AG10803 (cell line): ENCODE results near the gene RANBP3.

Experiments
- DNase-seq: peaks from one replicate; pipeline ENCODE4 v3.0.0; 2010; ENCODE audit warnings: low read depth
- H3K4me3 ChIP-seq: 2 replicates; pipeline ENCODE4 v1.5.1; 2011; ENCODE audit warnings: mild to moderate bottlenecking, low read length, control low read depth
- CTCF ChIP-seq: conservative IDR thresholded peaks from 2 replicates; pipeline ENCODE4 v1.5.1; 2011; ENCODE audit warnings: mild to moderate bottlenecking, low read length, control low read depth, inconsistent platforms

The RANBP3 gene

GRCh38 chr19:5983367-5983955, 5.5 kb upstream of the RANBP3 start:
- DNase-seq = peak; percentile 73
- H3K4me3 ChIP-seq = no peak overlapping the region
- no peak for TF ChIP-seq CTCF

GRCh38 chr19:5978606-5979552, 939 bp upstream of the RANBP3 start:
- no peak for TF ChIP-seq CTCF
- peak overlapping the region; percentile 84 for H3K4me3 ChIP-seq
- DNase-seq = no peak

- peak overlapping the region; percentile 82 for H3K4me3 ChIP-seq
- no peak for DNase-seq
- TF ChIP-seq CTCF = no peak
Observed at GRCh38 chr19:5977222-5977784, 637 bp downstream of the RANBP3 start.

GRCh38 chr19:5976768-5977167, 1.2 kb downstream of the RANBP3 start:
- DNase-seq = no peak
- peak overlapping the region; percentile 82 for H3K4me3 ChIP-seq
- no peak for TF ChIP-seq CTCF

GRCh38 chr19:5975388-5975728, 2.6 kb downstream of the RANBP3 start:
- no peak overlapping the region for H3K4me3 ChIP-seq
- no peak for DNase-seq
- TF ChIP-seq CTCF = no peak

- TF ChIP-seq CTCF = no peak
- no peak for DNase-seq
- H3K4me3 ChIP-seq = no peak overlapping the region
Observed at GRCh38 chr19:5974721-5975387, 3.1 kb downstream of the RANBP3 start.
